Fibroblast of villous mesenchyme (primary cell): ENCODE results near the gene KIF7. TPM values are rescaled to one million over a fixed set of nuclear protein-coding genes. Genes with fewer than 3 reads are reported as not detected.
"Not testable (repeated sequence)": the region's sequence is repeated elsewhere in the genome, so short reads cannot be mapped to it uniquely, and the experiment has no call there.

Experiments used
- DNase-seq: peaks from one replicate; pipeline ENCODE4 v3.0.0-alpha.2; 2010; ENCODE audit warnings: low read depth
- H3K4me3 ChIP-seq: 2 replicates; pipeline ENCODE4 v1.5.1; 2011; ENCODE audit warnings: low read depth, mild to moderate bottlenecking, low read length
- total RNA-seq: library from RNA; depleted of rRNA; stranded (reverse); fragments of >200 nt; gene quantifications from 2 replicates; pipeline ENCODE4 v1.2.3, GENCODE V29; 2012
- TF ChIP-seq, protein P1 (sequence below): IDR thresholded peaks from 2 replicates; pipeline ENCODE4 v1.5.1; 2012; ENCODE audit warnings: low read depth, mild to moderate bottlenecking, low read length; ENCODE audit not compliant: insufficient read depth

KIF7 gene
- total RNA-seq, 1 donor, result 13.4 TPM

- DNase-seq, result peak; percentile 58
- TF ChIP-seq, protein P1, sequence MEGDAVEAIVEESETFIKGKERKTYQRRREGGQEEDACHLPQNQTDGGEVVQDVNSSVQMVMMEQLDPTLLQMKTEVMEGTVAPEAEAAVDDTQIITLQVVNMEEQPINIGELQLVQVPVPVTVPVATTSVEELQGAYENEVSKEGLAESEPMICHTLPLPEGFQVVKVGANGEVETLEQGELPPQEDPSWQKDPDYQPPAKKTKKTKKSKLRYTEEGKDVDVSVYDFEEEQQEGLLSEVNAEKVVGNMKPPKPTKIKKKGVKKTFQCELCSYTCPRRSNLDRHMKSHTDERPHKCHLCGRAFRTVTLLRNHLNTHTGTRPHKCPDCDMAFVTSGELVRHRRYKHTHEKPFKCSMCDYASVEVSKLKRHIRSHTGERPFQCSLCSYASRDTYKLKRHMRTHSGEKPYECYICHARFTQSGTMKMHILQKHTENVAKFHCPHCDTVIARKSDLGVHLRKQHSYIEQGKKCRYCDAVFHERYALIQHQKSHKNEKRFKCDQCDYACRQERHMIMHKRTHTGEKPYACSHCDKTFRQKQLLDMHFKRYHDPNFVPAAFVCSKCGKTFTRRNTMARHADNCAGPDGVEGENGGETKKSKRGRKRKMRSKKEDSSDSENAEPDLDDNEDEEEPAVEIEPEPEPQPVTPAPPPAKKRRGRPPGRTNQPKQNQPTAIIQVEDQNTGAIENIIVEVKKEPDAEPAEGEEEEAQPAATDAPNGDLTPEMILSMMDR, result no peak
- H3K4me3 ChIP-seq, result peak within 1 kb of the TSS; percentile 93
Observed at GRCh38 chr15:89690276-89691218, 35.3 kb upstream of the KIF7 start, which contains the start of the genes PEX11A and WDR93. PEX11A (minus strand) TSS chr15:89690754; CDS start chr15:89690632, 122 bp downstream. WDR93 (plus strand) TSS chr15:89690811; CDS start chr15:89701747, 10,936 bp downstream.

DNA sequence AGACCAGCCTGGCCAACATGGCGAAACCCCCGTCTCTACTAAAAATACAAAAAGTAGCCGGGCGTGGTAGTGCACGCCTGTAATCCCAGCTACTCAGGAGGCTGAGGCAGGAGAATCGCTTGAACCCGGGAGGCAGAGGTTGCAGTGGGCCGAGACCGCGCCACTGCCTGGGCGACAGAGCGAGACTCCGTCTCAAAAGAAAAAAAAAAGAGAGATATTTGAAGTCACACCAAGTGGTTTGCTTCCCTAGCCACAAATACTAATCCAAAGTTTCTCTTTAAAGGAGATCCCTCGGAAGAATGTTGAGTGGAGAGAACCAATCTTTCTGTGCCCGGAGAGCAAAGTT is 34.6 kb upstream of the KIF7 start:
- not testable (repeated sequence) for DNase-seq
- H3K4me3 ChIP-seq, result peak overlapping the region; percentile 93

DNA sequence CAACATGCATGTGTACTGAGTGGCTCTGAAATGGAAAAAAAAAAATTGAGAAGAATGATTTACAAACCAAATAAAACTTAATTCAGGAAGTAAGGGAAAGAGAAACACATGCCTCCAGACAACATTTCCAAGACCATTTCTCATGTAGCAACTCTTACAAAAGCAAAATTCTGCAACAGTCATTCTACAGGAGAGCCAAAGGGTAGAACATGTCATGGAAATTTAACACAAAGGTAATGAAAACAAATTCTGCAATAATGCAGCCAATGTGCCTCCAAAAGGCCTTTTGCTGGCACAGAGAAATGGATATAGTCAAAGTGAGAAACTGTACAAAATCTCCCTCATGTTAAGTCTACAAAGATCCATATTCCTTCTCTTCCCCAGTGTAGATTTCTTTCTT is 31.3 kb upstream of the KIF7 start:
- DNase-seq, result no peak
- TF ChIP-seq, protein P1, result no peak
- H3K4me3 ChIP-seq, result no peak overlapping the region

GRCh38 chr15:89685995-89686394 is 30.7 kb upstream of the KIF7 start:
- no peak overlapping the region for H3K4me3 ChIP-seq
- no peak for DNase-seq
- TF ChIP-seq, protein P1, result no peak

DNA sequence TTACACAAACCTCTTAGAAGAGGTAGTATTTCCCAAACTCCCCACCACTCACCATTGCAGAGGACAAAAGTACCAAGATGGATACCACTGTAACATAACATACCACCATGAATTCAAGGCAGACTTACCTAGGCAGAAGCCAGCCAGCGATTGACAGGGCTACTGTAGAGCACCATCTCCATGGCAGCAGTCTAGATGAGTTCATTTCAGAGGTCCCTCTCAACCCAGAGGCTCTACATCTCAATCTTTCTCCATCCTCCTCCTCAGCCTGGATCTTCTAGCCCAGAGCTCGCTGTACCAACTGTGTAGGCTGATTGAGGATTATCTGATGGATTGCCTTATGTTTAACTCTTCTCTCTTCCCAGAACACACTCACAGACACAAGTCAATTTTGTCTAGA is 25.9 kb upstream of the KIF7 start:
- no peak overlapping the region for H3K4me3 ChIP-seq
- TF ChIP-seq, protein P1, result no peak
- DNase-seq, result no peak

DNA sequence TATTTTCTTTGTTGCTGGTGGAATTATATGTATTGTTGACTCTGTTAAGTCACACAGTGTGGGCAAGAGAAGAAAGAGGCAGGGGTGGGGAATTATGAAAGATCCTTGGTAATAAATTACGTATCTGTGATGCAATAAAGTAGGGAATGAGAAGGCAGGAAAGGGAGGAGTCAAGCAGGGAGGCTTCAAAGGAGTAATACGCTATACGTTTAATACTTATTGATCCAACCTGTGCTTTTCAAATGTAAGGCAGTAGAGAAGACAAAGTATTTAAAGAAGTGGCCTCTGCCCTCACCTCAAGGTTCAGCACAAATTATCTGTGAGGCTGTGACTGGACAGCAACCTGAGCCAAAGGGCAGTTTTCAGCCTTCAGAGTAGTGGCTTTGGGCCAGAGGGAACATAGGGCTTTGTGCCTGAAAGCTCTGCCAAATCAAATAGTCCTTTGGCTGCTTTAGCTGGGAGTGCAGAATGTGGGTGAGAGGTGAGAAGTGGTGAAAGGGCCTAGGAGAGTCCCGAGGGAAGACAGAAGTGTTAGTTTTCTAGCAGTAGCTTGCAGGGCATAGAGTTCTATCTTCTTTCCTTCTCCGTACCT is 25.1 kb upstream of the KIF7 start:
- peak; percentile 41 for DNase-seq
- no peak overlapping the region for H3K4me3 ChIP-seq
- TF ChIP-seq, protein P1, result no peak

- no peak for DNase-seq
- no peak within 1 kb of the TSS for H3K4me3 ChIP-seq
- TF ChIP-seq, protein P1, result no peak
Observed at GRCh38 chr15:89679212-89679611, 23.9 kb upstream of the KIF7 start, which contains the start of gene PLIN1. PLIN1 (minus strand) TSS chr15:89679367; CDS start chr15:89677489, 1,878 bp downstream.
